GM19043 (cell line): ENCODE measurements around the gene SLC1A2.

Experiments
- ATAC-seq: cut with Tn5 transposase; IDR thresholded peaks from one replicate; pipeline ENCODE4 v1.9.1; 2021; ENCODE audit warnings: low read depth; ENCODE audit not compliant: unreplicated experiment

Gene SLC1A2

DNA sequence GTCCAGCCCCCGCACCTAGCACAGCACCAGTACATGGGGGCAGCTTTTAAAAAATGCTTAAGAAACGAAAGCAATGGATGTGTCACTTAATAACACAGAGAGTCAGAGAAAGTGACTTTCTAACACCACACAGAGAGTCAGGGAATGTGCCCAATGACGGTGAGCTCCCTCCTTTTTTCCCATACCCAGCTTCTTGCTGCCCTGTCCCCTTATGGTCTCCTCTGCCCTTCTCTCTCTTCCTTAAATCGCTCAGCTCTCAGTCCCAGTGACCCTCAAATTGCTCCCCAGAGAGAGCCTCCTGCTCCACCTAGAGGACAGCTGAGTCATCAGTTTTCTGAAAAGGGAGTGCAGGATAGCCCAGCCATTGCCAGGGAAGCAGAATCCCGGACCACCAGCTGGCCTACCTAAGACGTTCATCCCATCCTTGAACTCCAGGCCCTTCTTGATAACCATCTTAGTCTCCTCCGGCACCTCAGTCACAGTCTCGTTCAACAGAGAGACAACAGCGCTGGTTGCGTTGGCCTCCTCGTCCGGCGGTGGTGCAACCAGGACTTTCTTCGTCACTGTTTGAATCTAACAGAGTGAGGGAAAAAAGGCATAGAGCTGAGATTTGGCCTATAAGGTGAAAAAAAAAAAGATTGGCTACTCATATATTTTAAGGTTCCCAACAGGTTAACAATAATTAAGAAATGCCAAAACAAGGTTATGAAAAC lies 113.5 kb downstream of the SLC1A2 start:
- no peak for ATAC-seq

DNA sequence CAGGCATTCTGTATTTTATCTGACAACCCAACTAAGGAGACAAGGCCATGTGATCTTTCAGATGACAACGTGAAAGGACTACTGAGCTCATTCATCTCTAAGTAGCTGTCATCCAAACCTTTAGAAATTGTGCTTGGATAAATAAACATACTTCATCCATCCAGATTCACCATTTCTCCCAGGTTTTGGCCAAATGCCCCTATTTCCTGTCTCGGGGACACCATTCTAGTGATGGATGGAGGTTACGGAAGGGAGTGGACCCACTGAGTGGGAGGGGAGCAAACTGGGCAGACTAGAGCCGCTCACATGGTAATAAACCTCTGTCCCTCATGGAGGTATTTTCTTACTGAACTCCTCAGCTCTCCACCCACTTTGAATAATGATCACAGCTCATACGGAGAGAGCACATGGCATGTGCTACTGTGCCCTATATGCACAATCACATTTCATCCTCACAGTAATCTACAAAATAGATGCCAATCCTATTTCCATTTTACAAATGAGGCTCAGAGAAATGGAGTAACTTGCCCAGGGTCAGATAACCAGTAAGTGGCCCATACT lies 114.4 kb downstream of the SLC1A2 start:
- no peak for ATAC-seq

GRCh38 chr11:35304386-35304775 lies 115.0 kb downstream of the SLC1A2 start:
- ATAC-seq = no peak

GRCh38 chr11:35303596-35304385 lies 115.6 kb downstream of the SLC1A2 start:
- no peak for ATAC-seq

GRCh38 chr11:35302398-35302797 lies 117.0 kb downstream of the SLC1A2 start:
- no peak for ATAC-seq

- no peak for ATAC-seq
Observed at GRCh38 chr11:35298369-35298768, 121.0 kb downstream of the SLC1A2 start.

DNA sequence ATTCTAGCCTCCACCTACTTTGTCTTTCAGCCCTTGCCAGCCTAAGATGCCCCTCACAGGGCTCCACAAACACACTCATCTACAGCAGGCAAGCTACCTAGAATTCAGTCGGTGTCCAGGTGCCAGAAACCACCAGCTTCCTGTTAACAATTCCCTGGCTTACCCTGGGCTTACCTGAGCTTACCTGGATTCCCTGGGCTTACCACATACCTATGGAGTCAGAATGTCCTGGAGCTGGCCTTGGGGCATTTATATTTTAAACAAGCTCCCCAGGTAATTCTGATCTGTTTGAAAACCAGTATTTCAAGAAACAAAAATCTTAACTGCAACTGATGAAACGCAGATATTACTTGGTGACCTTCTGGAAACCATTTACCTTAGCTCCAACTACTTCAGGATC lies 123.6 kb downstream of the SLC1A2 start:
- no peak for ATAC-seq

GRCh38 chr11:35293699-35294098 lies 125.7 kb downstream of the SLC1A2 start:
- ATAC-seq = no peak

DNA sequence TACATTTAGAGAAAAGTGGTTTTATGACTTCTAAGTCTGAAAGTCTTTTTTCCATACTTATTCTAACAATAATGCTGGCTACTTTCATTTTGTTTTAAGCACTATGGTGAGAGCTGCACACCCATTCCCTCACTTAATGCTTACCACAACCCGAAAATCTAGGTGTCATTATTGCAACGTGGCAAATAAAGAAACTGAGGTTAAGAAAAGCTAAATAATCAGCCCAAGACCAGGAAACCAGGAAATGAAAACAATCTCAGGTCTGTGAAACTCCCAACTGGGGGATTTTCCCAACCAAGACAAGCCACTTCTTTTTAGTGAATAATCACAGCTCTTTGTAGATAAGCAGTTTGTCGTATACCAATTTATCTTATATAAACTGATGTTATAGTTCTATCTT lies 126.3 kb downstream of the SLC1A2 start:
- ATAC-seq = no peak

GRCh38 chr11:35292279-35292678 lies 127.1 kb downstream of the SLC1A2 start:
- no peak for ATAC-seq

DNA sequence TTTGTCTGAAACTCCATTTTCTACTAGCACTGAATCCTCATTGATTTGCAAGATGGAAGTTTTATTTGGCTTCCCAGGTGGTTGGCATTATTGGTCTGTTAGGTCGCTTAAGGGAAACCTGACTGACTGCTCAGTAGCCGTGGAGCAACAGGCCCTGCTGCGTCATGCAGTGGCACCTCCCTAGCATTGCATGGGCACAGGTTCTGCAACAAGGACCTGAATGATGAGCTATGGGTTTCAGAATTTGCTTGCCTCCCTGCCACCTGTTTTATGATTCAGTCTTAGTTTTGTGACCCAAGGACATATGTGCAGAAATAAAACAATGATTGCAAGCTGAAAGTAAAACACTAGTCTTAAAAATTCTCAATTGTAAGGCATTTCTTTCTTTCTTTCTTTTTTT lies 128.5 kb downstream of the SLC1A2 start:
- ATAC-seq = no peak

- ATAC-seq = no peak
Observed at GRCh38 chr11:35289821-35290220, 129.5 kb downstream of the SLC1A2 start.

- no peak for ATAC-seq
Observed at GRCh38 chr11:35288817-35289541, 130.4 kb downstream of the SLC1A2 start.

GRCh38 chr11:35288309-35288708 lies 131.0 kb downstream of the SLC1A2 start:
- ATAC-seq = no peak

GRCh38 chr11:35287344-35287890 lies 131.9 kb downstream of the SLC1A2 start:
- ATAC-seq = no peak

DNA sequence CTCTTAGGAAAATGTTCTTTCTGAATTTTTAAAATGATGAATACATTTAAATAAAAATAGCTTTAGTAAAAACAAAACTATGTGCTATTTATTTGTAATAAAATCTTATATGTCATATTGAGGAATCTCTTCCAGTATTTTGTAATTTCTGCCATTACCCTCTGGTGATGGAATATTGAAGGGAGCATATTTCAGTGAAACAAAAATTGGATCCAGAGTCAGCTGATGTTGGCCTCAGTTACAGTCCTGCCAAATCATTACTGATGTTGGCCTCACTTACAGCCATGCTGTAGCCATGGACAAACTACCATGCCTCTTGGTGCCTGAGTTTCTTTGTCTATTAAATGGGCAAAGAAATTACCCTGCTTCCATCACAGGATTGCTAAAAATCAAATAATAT lies 133.2 kb downstream of the SLC1A2 start:
- ATAC-seq = no peak

DNA sequence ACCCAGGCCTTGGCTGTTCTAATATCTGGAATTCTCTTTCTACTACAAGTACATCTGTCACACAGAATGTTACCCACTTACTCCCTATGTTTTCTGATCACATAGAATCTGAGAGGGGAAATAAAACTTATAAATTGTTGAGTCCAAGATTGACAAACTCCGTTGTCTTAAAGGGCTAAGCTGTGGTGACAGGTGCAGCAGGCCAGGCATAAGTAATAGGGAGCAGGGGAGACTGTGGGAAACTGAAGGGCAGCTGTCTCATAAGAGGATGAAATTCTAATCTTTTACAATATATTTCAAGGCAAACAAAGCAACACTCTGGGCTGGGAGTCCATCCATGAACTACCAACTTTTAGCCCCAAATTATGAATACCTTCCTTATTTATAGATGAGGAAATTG lies 133.9 kb downstream of the SLC1A2 start:
- no peak for ATAC-seq

GRCh38 chr11:35282221-35282882 lies 137.0 kb downstream of the SLC1A2 start:
- ATAC-seq = no peak

GRCh38 chr11:35281169-35281688 lies 138.1 kb downstream of the SLC1A2 start:
- no peak for ATAC-seq

GRCh38 chr11:35280727-35281126 lies 138.6 kb downstream of the SLC1A2 start:
- no peak for ATAC-seq
